ENCODE measurements around the gene DUS1L.

Gene DUS1L

DNA sequence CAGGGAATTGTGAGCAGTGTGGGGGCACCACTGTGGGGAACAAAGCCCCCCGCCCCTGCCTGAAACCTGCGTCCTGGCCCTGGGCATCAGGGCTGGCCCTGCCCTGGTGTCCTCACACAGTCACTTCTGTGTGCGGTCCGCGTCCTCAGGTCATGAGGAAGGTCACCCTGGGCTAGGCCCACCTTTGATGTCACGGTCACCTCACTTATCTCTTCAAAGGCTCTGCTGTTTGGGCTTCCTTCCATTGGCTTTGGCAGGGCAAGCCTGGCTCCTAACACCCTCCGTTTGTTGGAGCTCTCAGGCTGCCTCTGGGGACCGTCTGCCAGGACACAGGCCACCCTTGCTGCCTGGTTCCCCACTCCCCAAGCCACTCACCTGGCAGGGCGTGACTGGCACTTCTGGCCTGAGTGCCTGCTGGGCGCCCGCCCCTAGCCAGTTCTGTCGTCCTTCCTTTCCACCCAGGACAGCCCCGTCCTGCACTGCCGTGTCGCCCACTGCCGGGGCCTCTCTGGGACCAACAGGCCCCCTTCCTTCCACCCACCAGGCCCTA, 51.8 kb downstream of the DUS1L start:
- Histone ChIP-seq H3K4me1 (ENCODE audit: low read length) (no peaks in the 10 kb centered on the region), H3K4me3 (ENCODE audit: low read length) (no peak overlapping the region), H3K9me2 (replicated peaks; ENCODE audit: insufficient read depth, low read length) (no peaks in the 10 kb centered on the region), H3K9me3 (replicated peaks; ENCODE audit: insufficient read depth, low read length) (no peaks in the 10 kb centered on the region), H3K27ac (ENCODE audit: low read length) (no peak overlapping the region), H3F3A (ENCODE audit: insufficient read depth, low read length) (no peaks in the 10 kb centered on the region), H3K36me3 (replicated peaks; ENCODE audit: insufficient read depth, low read length) (no peaks in the 10 kb centered on the region), H3K27me3 (replicated peaks; ENCODE audit: insufficient read depth, low read length) (no peaks in the 10 kb centered on the region), H3K9ac (ENCODE audit: low read length) (no peak overlapping the region), H2AFZ (ENCODE audit: low read length) (no peak overlapping the region), H3K4me2 (ENCODE audit: low read depth, low read length) (no peak overlapping the region), H3K79me2 (ENCODE audit: low read length) (no peaks in the 10 kb centered on the region), H4K20me1 (ENCODE audit: insufficient read depth, low read length) (no peaks in the 10 kb centered on the region)
- no peak for TF ChIP-seq EZH2phosphoT487 (IDR thresholded peaks at IDR 0.05; ENCODE audit: low read length)
- no peak for TF ChIP-seq EZH2 (optimal IDR thresholded peaks at IDR 0.05; ENCODE audit: low read depth, low read length)
- TF ChIP-seq, protein P1, sequence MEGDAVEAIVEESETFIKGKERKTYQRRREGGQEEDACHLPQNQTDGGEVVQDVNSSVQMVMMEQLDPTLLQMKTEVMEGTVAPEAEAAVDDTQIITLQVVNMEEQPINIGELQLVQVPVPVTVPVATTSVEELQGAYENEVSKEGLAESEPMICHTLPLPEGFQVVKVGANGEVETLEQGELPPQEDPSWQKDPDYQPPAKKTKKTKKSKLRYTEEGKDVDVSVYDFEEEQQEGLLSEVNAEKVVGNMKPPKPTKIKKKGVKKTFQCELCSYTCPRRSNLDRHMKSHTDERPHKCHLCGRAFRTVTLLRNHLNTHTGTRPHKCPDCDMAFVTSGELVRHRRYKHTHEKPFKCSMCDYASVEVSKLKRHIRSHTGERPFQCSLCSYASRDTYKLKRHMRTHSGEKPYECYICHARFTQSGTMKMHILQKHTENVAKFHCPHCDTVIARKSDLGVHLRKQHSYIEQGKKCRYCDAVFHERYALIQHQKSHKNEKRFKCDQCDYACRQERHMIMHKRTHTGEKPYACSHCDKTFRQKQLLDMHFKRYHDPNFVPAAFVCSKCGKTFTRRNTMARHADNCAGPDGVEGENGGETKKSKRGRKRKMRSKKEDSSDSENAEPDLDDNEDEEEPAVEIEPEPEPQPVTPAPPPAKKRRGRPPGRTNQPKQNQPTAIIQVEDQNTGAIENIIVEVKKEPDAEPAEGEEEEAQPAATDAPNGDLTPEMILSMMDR (IDR thresholded peaks at IDR 0.05; ENCODE audit: low read length) = no peak
- DNase-seq = no peak

- Histone ChIP-seq H3K27me3 (replicated peaks; ENCODE audit: insufficient read depth, low read length) (no peaks in the 10 kb centered on the region), H3K4me1 (ENCODE audit: low read length) (no peaks in the 10 kb centered on the region), H3F3A (ENCODE audit: insufficient read depth, low read length) (no peaks in the 10 kb centered on the region), H4K20me1 (ENCODE audit: insufficient read depth, low read length) (no peaks in the 10 kb centered on the region), H3K4me3 (ENCODE audit: low read length) (no peak overlapping the region), H3K36me3 (replicated peaks; ENCODE audit: insufficient read depth, low read length) (no peaks in the 10 kb centered on the region), H3K9me2 (replicated peaks; ENCODE audit: insufficient read depth, low read length) (no peaks in the 10 kb centered on the region), H2AFZ (ENCODE audit: low read length) (no peak overlapping the region), H3K9ac (ENCODE audit: low read length) (no peak overlapping the region), H3K4me2 (ENCODE audit: low read depth, low read length) (no peak overlapping the region), H3K9me3 (replicated peaks; ENCODE audit: insufficient read depth, low read length) (no peaks in the 10 kb centered on the region), H3K79me2 (ENCODE audit: low read length) (no peaks in the 10 kb centered on the region), H3K27ac (ENCODE audit: low read length) (no peak overlapping the region)
- no peak for DNase-seq
- TF ChIP-seq, protein P1 (IDR thresholded peaks at IDR 0.05; ENCODE audit: low read length) = no peak
- TF ChIP-seq EZH2 (optimal IDR thresholded peaks at IDR 0.05; ENCODE audit: low read depth, low read length) = no peak
- TF ChIP-seq EZH2phosphoT487 (IDR thresholded peaks at IDR 0.05; ENCODE audit: low read length) = no peak
Measured at GRCh38 chr17:82013341-82013740, 52.3 kb downstream of the DUS1L start.

GRCh38 chr17:82012640-82013295, 52.8 kb downstream of the DUS1L start:
- H3K4me2 ChIP-seq (ENCODE audit: low read depth, low read length) = no peak overlapping the region
- no peak overlapping the region for H3K27ac ChIP-seq (ENCODE audit: low read length)
- no peaks in the 10 kb centered on the region for H3K27me3 ChIP-seq (replicated peaks; ENCODE audit: insufficient read depth, low read length)
- no peak for DNase-seq
- no peaks in the 10 kb centered on the region for H3K36me3 ChIP-seq (replicated peaks; ENCODE audit: insufficient read depth, low read length)
- no peaks in the 10 kb centered on the region for H3K9me2 ChIP-seq (replicated peaks; ENCODE audit: insufficient read depth, low read length)
- H3K4me3 ChIP-seq (ENCODE audit: low read length) = no peak overlapping the region
- H3K9ac ChIP-seq (ENCODE audit: low read length) = no peak overlapping the region
- H3F3A ChIP-seq (ENCODE audit: insufficient read depth, low read length) = no peaks in the 10 kb centered on the region
- H4K20me1 ChIP-seq (ENCODE audit: insufficient read depth, low read length) = no peaks in the 10 kb centered on the region
- no peaks in the 10 kb centered on the region for H3K9me3 ChIP-seq (replicated peaks; ENCODE audit: insufficient read depth, low read length)
- no peaks in the 10 kb centered on the region for H3K4me1 ChIP-seq (ENCODE audit: low read length)
- no peaks in the 10 kb centered on the region for H3K79me2 ChIP-seq (ENCODE audit: low read length)
- no peak overlapping the region for H2AFZ ChIP-seq (ENCODE audit: low read length)
- no peak for TF ChIP-seq EZH2phosphoT487 (IDR thresholded peaks at IDR 0.05; ENCODE audit: low read length)
- no peak for TF ChIP-seq EZH2 (optimal IDR thresholded peaks at IDR 0.05; ENCODE audit: low read depth, low read length)
- TF ChIP-seq, protein P1 (IDR thresholded peaks at IDR 0.05; ENCODE audit: low read length) = no peak
